Measurements from ENCODE around the gene SYNDIG1. TPM values are rescaled to one million over a fixed set of nuclear protein-coding genes. Genes with fewer than 3 reads are reported as not detected.

The SYNDIG1 gene
- total RNA-seq, 1 experiment from 2014 or later: not detected

- Histone ChIP-seq H3K4me1 (ENCODE audit: low read length) (peaks cover 19% of the 10 kb centered on the region), H3K9me3 (ENCODE audit: low read length) (no peaks in the 10 kb centered on the region), H2AFZ (ENCODE audit: low read length) (no peak overlapping the region), H3K9me2 (replicated peaks; ENCODE audit: insufficient read depth, low read length) (no peaks in the 10 kb centered on the region), H3K4me2 (ENCODE audit: low read depth, low read length, poor library complexity, severe bottlenecking) (no peak overlapping the region), H3K27me3 (ENCODE audit: low read length) (no peaks in the 10 kb centered on the region; the same call in 1 of the 2 replicates), H3K9ac (ENCODE audit: low read length) (no peak overlapping the region), H3K27ac (ENCODE audit: low read length) (no peak overlapping the region), H3K79me2 (ENCODE audit: low read length) (no peaks in the 10 kb centered on the region), H3K36me3 (ENCODE audit: insufficient read depth, low read length) (no peaks in the 10 kb centered on the region), H3K4me3 (ENCODE audit: low read length) (no peak overlapping the region), H4K20me1 (ENCODE audit: insufficient read depth, low read depth, low read length) (no peaks in the 10 kb centered on the region)
- no peak for DNase-seq
These were observed 119.4 kb downstream of the SYNDIG1 start for GRCh38 chr20:24588725-24589340.

- no peak overlapping the region for H3K4me3 ChIP-seq (ENCODE audit: low read length)
- no peaks in the 10 kb centered on the region for H3K36me3 ChIP-seq (ENCODE audit: insufficient read depth, low read length)
- no peaks in the 10 kb centered on the region for H4K20me1 ChIP-seq (ENCODE audit: insufficient read depth, low read depth, low read length)
These were observed 120.0 kb downstream of the SYNDIG1 start for GRCh38 chr20:24589381-24589780.

GRCh38 chr20:24589815-24590177, 120.4 kb downstream of the SYNDIG1 start:
- Histone ChIP-seq H2AFZ (ENCODE audit: low read length) (no peak overlapping the region), H3K36me3 (ENCODE audit: insufficient read depth, low read length) (no peaks in the 10 kb centered on the region), H3K9me3 (ENCODE audit: low read length) (no peaks in the 10 kb centered on the region), H3K79me2 (ENCODE audit: low read length) (no peaks in the 10 kb centered on the region), H3K9me2 (replicated peaks; ENCODE audit: insufficient read depth, low read length) (no peaks in the 10 kb centered on the region), H3K9ac (ENCODE audit: low read length) (no peak overlapping the region), H4K20me1 (ENCODE audit: insufficient read depth, low read depth, low read length) (no peaks in the 10 kb centered on the region), H3K27ac (ENCODE audit: low read length) (no peak overlapping the region), H3K27me3 (ENCODE audit: low read length) (no peaks in the 10 kb centered on the region; the same call in 1 of the 2 replicates), H3K4me3 (ENCODE audit: low read length) (no peak overlapping the region), H3K4me2 (ENCODE audit: low read depth, low read length, poor library complexity, severe bottlenecking) (no peak overlapping the region), H3K4me1 (ENCODE audit: low read length) (peaks cover 9% of the 10 kb centered on the region)
- no peak for DNase-seq

More at GRCh38 chr20:24589381-24589780, 120.0 kb downstream of the SYNDIG1 start:
- H3K27ac ChIP-seq (ENCODE audit: low read length): no peak overlapping the region
- H3K79me2 ChIP-seq (ENCODE audit: low read length): no peaks in the 10 kb centered on the region
- no peaks in the 10 kb centered on the region for H3K9me3 ChIP-seq (ENCODE audit: low read length)
- no peak overlapping the region for H3K4me2 ChIP-seq (ENCODE audit: low read depth, low read length, poor library complexity, severe bottlenecking)
- H3K27me3 ChIP-seq (ENCODE audit: low read length): no peaks in the 10 kb centered on the region; the same call in 1 of the 2 replicates
- no peak for DNase-seq
- no peak overlapping the region for H2AFZ ChIP-seq (ENCODE audit: low read length)
- no peaks in the 10 kb centered on the region for H3K9me2 ChIP-seq (replicated peaks; ENCODE audit: insufficient read depth, low read length)
- H3K4me1 ChIP-seq (ENCODE audit: low read length): peaks cover 13% of the 10 kb centered on the region
- no peak overlapping the region for H3K9ac ChIP-seq (ENCODE audit: low read length)

GRCh38 chr20:24590178-24590982, 121.0 kb downstream of the SYNDIG1 start:
- H3K27me3 ChIP-seq (ENCODE audit: low read length): 0 out of 2 replicates have a peak, but pooled peaks cover 2% of the 10 kb centered on the region
- no peaks in the 10 kb centered on the region for H3K9me3 ChIP-seq (ENCODE audit: low read length)
- H3K79me2 ChIP-seq (ENCODE audit: low read length): no peaks in the 10 kb centered on the region
- H2AFZ ChIP-seq (ENCODE audit: low read length): no peak overlapping the region
- H3K27ac ChIP-seq (ENCODE audit: low read length): no peak overlapping the region
- no peak overlapping the region for H3K4me2 ChIP-seq (ENCODE audit: low read depth, low read length, poor library complexity, severe bottlenecking)
- no peaks in the 10 kb centered on the region for H3K9me2 ChIP-seq (replicated peaks; ENCODE audit: insufficient read depth, low read length)
- DNase-seq: no peak
- no peaks in the 10 kb centered on the region for H3K36me3 ChIP-seq (ENCODE audit: insufficient read depth, low read length)
- H3K9ac ChIP-seq (ENCODE audit: low read length): no peak overlapping the region
- H3K4me1 ChIP-seq (ENCODE audit: low read length): peaks cover 3% of the 10 kb centered on the region
- H4K20me1 ChIP-seq (ENCODE audit: insufficient read depth, low read depth, low read length): no peaks in the 10 kb centered on the region
- no peak overlapping the region for H3K4me3 ChIP-seq (ENCODE audit: low read length)

- Histone ChIP-seq H3K4me1 (ENCODE audit: low read length) (no peaks in the 10 kb centered on the region), H3K36me3 (ENCODE audit: insufficient read depth, low read length) (no peaks in the 10 kb centered on the region), H3K9ac (ENCODE audit: low read length) (no peak overlapping the region), H3K9me2 (replicated peaks; ENCODE audit: insufficient read depth, low read length) (no peaks in the 10 kb centered on the region), H3K27ac (ENCODE audit: low read length) (no peak overlapping the region), H3K4me2 (ENCODE audit: low read depth, low read length, poor library complexity, severe bottlenecking) (no peak overlapping the region), H3K79me2 (ENCODE audit: low read length) (no peaks in the 10 kb centered on the region), H4K20me1 (ENCODE audit: insufficient read depth, low read depth, low read length) (no peaks in the 10 kb centered on the region), H2AFZ (ENCODE audit: low read length) (no peak overlapping the region), H3K4me3 (ENCODE audit: low read length) (no peak overlapping the region), H3K27me3 (ENCODE audit: low read length) (peaks cover 9% of the 10 kb centered on the region; the same call in 1 of the 2 replicates), H3K9me3 (ENCODE audit: low read length) (peaks cover 8% of the 10 kb centered on the region; the same call in 1 of the 2 replicates)
- no peak for DNase-seq
These were observed 127.6 kb downstream of the SYNDIG1 start for GRCh38 chr20:24597051-24597450.

GRCh38 chr20:24598346-24598745, 128.9 kb downstream of the SYNDIG1 start:
- no peaks in the 10 kb centered on the region for H3K36me3 ChIP-seq (ENCODE audit: insufficient read depth, low read length)
- H3K27ac ChIP-seq (ENCODE audit: low read length): no peak overlapping the region
- no peaks in the 10 kb centered on the region for H4K20me1 ChIP-seq (ENCODE audit: insufficient read depth, low read depth, low read length)
- H3K4me3 ChIP-seq (ENCODE audit: low read length): no peak overlapping the region
- DNase-seq: no peak
- no peaks in the 10 kb centered on the region for H3K9me2 ChIP-seq (replicated peaks; ENCODE audit: insufficient read depth, low read length)
- no peaks in the 10 kb centered on the region for H3K4me1 ChIP-seq (ENCODE audit: low read length)
- H3K27me3 ChIP-seq (ENCODE audit: low read length): peaks cover 12% of the 10 kb centered on the region; the same call in 1 of the 2 replicates
- H3K79me2 ChIP-seq (ENCODE audit: low read length): no peaks in the 10 kb centered on the region
- peaks cover 9% of the 10 kb centered on the region; the same call in 1 of the 2 replicates for H3K9me3 ChIP-seq (ENCODE audit: low read length)
- no peak overlapping the region for H3K4me2 ChIP-seq (ENCODE audit: low read depth, low read length, poor library complexity, severe bottlenecking)
- H2AFZ ChIP-seq (ENCODE audit: low read length): no peak overlapping the region
- no peak overlapping the region for H3K9ac ChIP-seq (ENCODE audit: low read length)

GRCh38 chr20:24598996-24599395, 129.6 kb downstream of the SYNDIG1 start:
- peaks cover 12% of the 10 kb centered on the region; the same call in 1 of the 2 replicates for H3K27me3 ChIP-seq (ENCODE audit: low read length)
- DNase-seq: no peak
- H3K9me3 ChIP-seq (ENCODE audit: low read length): peaks cover 9% of the 10 kb centered on the region; the same call in 1 of the 2 replicates
- no peaks in the 10 kb centered on the region for H3K4me1 ChIP-seq (ENCODE audit: low read length)
- no peak overlapping the region for H3K4me2 ChIP-seq (ENCODE audit: low read depth, low read length, poor library complexity, severe bottlenecking)
- H3K27ac ChIP-seq (ENCODE audit: low read length): no peak overlapping the region
- no peaks in the 10 kb centered on the region for H4K20me1 ChIP-seq (ENCODE audit: insufficient read depth, low read depth, low read length)
- H2AFZ ChIP-seq (ENCODE audit: low read length): no peak overlapping the region
- H3K9ac ChIP-seq (ENCODE audit: low read length): no peak overlapping the region
- no peaks in the 10 kb centered on the region for H3K79me2 ChIP-seq (ENCODE audit: low read length)
- no peaks in the 10 kb centered on the region for H3K9me2 ChIP-seq (replicated peaks; ENCODE audit: insufficient read depth, low read length)
- H3K4me3 ChIP-seq (ENCODE audit: low read length): no peak overlapping the region
- no peaks in the 10 kb centered on the region for H3K36me3 ChIP-seq (ENCODE audit: insufficient read depth, low read length)

- peaks cover 12% of the 10 kb centered on the region; the same call in 1 of the 2 replicates for H3K27me3 ChIP-seq (ENCODE audit: low read length)
- DNase-seq: no peak
- no peak overlapping the region for H3K4me2 ChIP-seq (ENCODE audit: low read depth, low read length, poor library complexity, severe bottlenecking)
- no peak overlapping the region for H2AFZ ChIP-seq (ENCODE audit: low read length)
- peaks cover 9% of the 10 kb centered on the region; the same call in 1 of the 2 replicates for H3K9me3 ChIP-seq (ENCODE audit: low read length)
- H3K9me2 ChIP-seq (replicated peaks; ENCODE audit: insufficient read depth, low read length): no peaks in the 10 kb centered on the region
- no peak overlapping the region for H3K4me3 ChIP-seq (ENCODE audit: low read length)
- H3K27ac ChIP-seq (ENCODE audit: low read length): no peak overlapping the region
- no peak overlapping the region for H3K9ac ChIP-seq (ENCODE audit: low read length)
- no peaks in the 10 kb centered on the region for H3K36me3 ChIP-seq (ENCODE audit: insufficient read depth, low read length)
- no peaks in the 10 kb centered on the region for H3K79me2 ChIP-seq (ENCODE audit: low read length)
- no peaks in the 10 kb centered on the region for H3K4me1 ChIP-seq (ENCODE audit: low read length)
- no peaks in the 10 kb centered on the region for H4K20me1 ChIP-seq (ENCODE audit: insufficient read depth, low read depth, low read length)
These were observed 130.6 kb downstream of the SYNDIG1 start for GRCh38 chr20:24600012-24600411.
